ENCODE results near the gene LGI1.
"Not testable (repeated sequence)": the region's sequence is repeated elsewhere in the genome, so short reads cannot be mapped to it uniquely, and the experiment has no call there.

LGI1 gene

GRCh38 chr10:93821051-93821772 lies 63.5 kb downstream of the LGI1 start:
- Histone ChIP-seq H3K4me3 (IDR thresholded peaks at IDR 0.05; ENCODE audit: insufficient read depth, low read depth, low read length) (no peak overlapping the region), H2AFZ (ENCODE audit: low read depth) (no peak overlapping the region), H3K36me3 (ENCODE audit: insufficient read depth) (no peaks in the 10 kb centered on the region), H3K27ac (no peak overlapping the region), H3K4me2 (no peak overlapping the region), H3K4me1 (ENCODE audit: low read depth, poor library complexity, severe bottlenecking) (peaks cover 4% of the 10 kb centered on the region), H3K79me2 (ENCODE audit: insufficient read depth, low read depth) (no peaks in the 10 kb centered on the region), H4K20me1 (ENCODE audit: insufficient read depth) (no peaks in the 10 kb centered on the region), H3K9ac (no peak overlapping the region), H3K27me3 (ENCODE audit: insufficient read depth, low read depth) (no peaks in the 10 kb centered on the region)
- TF ChIP-seq, protein P1, sequence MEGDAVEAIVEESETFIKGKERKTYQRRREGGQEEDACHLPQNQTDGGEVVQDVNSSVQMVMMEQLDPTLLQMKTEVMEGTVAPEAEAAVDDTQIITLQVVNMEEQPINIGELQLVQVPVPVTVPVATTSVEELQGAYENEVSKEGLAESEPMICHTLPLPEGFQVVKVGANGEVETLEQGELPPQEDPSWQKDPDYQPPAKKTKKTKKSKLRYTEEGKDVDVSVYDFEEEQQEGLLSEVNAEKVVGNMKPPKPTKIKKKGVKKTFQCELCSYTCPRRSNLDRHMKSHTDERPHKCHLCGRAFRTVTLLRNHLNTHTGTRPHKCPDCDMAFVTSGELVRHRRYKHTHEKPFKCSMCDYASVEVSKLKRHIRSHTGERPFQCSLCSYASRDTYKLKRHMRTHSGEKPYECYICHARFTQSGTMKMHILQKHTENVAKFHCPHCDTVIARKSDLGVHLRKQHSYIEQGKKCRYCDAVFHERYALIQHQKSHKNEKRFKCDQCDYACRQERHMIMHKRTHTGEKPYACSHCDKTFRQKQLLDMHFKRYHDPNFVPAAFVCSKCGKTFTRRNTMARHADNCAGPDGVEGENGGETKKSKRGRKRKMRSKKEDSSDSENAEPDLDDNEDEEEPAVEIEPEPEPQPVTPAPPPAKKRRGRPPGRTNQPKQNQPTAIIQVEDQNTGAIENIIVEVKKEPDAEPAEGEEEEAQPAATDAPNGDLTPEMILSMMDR (conservative IDR thresholded peaks at IDR 0.05; ENCODE audit: low read depth, low read length): 0 out of 2 replicates have a peak, but pooled peaks have one; percentile 26

GRCh38 chr10:93826355-93826754 lies 68.6 kb downstream of the LGI1 start:
- Histone ChIP-seq H3K27me3 (ENCODE audit: insufficient read depth, low read depth) (no peaks in the 10 kb centered on the region), H4K20me1 (ENCODE audit: insufficient read depth) (no peaks in the 10 kb centered on the region), H3K79me2 (ENCODE audit: insufficient read depth, low read depth) (no peaks in the 10 kb centered on the region), H2AFZ (ENCODE audit: low read depth) (no peak overlapping the region), H3K4me3 (IDR thresholded peaks at IDR 0.05; ENCODE audit: insufficient read depth, low read depth, low read length) (no peak overlapping the region), H3K9ac (no peak overlapping the region), H3K4me2 (no peak overlapping the region), H3K4me1 (ENCODE audit: low read depth, poor library complexity, severe bottlenecking) (no peaks in the 10 kb centered on the region), H3K36me3 (ENCODE audit: insufficient read depth) (no peaks in the 10 kb centered on the region), H3K27ac (no peak overlapping the region)
- TF ChIP-seq, protein P1 (conservative IDR thresholded peaks at IDR 0.05; ENCODE audit: low read depth, low read length): no peak

- no peaks in the 10 kb centered on the region for H3K36me3 ChIP-seq (ENCODE audit: insufficient read depth)
- no peak overlapping the region for H3K4me2 ChIP-seq
- no peaks in the 10 kb centered on the region for H4K20me1 ChIP-seq (ENCODE audit: insufficient read depth)
- no peak overlapping the region for H3K9ac ChIP-seq
- no peak overlapping the region for H3K27ac ChIP-seq
- no peaks in the 10 kb centered on the region for H3K4me1 ChIP-seq (ENCODE audit: low read depth, poor library complexity, severe bottlenecking)
- TF ChIP-seq, protein P1 (conservative IDR thresholded peaks at IDR 0.05; ENCODE audit: low read depth, low read length): no peak
- no peak overlapping the region for H3K4me3 ChIP-seq (IDR thresholded peaks at IDR 0.05; ENCODE audit: insufficient read depth, low read depth, low read length)
- H2AFZ ChIP-seq (ENCODE audit: low read depth): no peak overlapping the region
- H3K27me3 ChIP-seq (ENCODE audit: insufficient read depth, low read depth): no peaks in the 10 kb centered on the region
- H3K79me2 ChIP-seq (ENCODE audit: insufficient read depth, low read depth): no peaks in the 10 kb centered on the region
Measured at GRCh38 chr10:93827056-93827804, 69.5 kb downstream of the LGI1 start.

GRCh38 chr10:93831065-93831464 lies 73.3 kb downstream of the LGI1 start:
- not testable (repeated sequence) for H3K79me2 ChIP-seq (ENCODE audit: insufficient read depth, low read depth)

GRCh38 chr10:93835770-93836169 lies 78.0 kb downstream of the LGI1 start:
- H3K4me1 ChIP-seq (ENCODE audit: low read depth, poor library complexity, severe bottlenecking): no peaks in the 10 kb centered on the region
- no peak overlapping the region for H3K9ac ChIP-seq
- H3K27ac ChIP-seq: no peak overlapping the region
- no peaks in the 10 kb centered on the region for H3K36me3 ChIP-seq (ENCODE audit: insufficient read depth)
- no peaks in the 10 kb centered on the region for H4K20me1 ChIP-seq (ENCODE audit: insufficient read depth)
- no peak overlapping the region for H3K4me2 ChIP-seq
- TF ChIP-seq, protein P1 (conservative IDR thresholded peaks at IDR 0.05; ENCODE audit: low read depth, low read length): no peak
- H2AFZ ChIP-seq (ENCODE audit: low read depth): no peak overlapping the region
- no peaks in the 10 kb centered on the region for H3K79me2 ChIP-seq (ENCODE audit: insufficient read depth, low read depth)
- no peak overlapping the region for H3K4me3 ChIP-seq (IDR thresholded peaks at IDR 0.05; ENCODE audit: insufficient read depth, low read depth, low read length)
- no peaks in the 10 kb centered on the region for H3K27me3 ChIP-seq (ENCODE audit: insufficient read depth, low read depth)

More at GRCh38 chr10:93831065-93831464, 73.3 kb downstream of the LGI1 start:
- H3K36me3 ChIP-seq (ENCODE audit: insufficient read depth); H4K20me1 ChIP-seq (ENCODE audit: insufficient read depth); H3K4me2 ChIP-seq; H3K9ac ChIP-seq; H3K27me3 ChIP-seq (ENCODE audit: insufficient read depth, low read depth); H3K27ac ChIP-seq; H3K4me3 ChIP-seq (IDR thresholded peaks at IDR 0.05; ENCODE audit: insufficient read depth, low read depth, low read length); H3K4me1 ChIP-seq (ENCODE audit: low read depth, poor library complexity, severe bottlenecking); H2AFZ ChIP-seq (ENCODE audit: low read depth): not testable (repeated sequence)
